ENCODE results near the gene PAWR.
"Not testable (repeated sequence)": the region's sequence is repeated elsewhere in the genome, so short reads cannot be mapped to it uniquely, and the experiment has no call there.

Gene PAWR

GRCh38 chr12:79648881-79649280 lies 41.9 kb downstream of the PAWR start:
- Histone ChIP-seq H3K36me3 (ENCODE audit: insufficient read depth, low read length) (peaks cover 10% of the 10 kb centered on the region), H3K4me3 (ENCODE audit: low read depth, low read length) (no peak overlapping the region), H3K27ac (ENCODE audit: low read depth, low read length) (no peak overlapping the region), H2AFZ (ENCODE audit: low read length, unreplicated experiment) (no peak overlapping the region), H3K4me1 (ENCODE audit: control insufficient read depth, insufficient read depth, low read length, unreplicated experiment) (peaks cover 4% of the 10 kb centered on the region), H3K79me2 (ENCODE audit: control insufficient read depth, insufficient read depth, low read length, unreplicated experiment) (peaks cover 36% of the 10 kb centered on the region), H3K27me3 (ENCODE audit: insufficient read depth, low read length) (no peaks in the 10 kb centered on the region)

DNA sequence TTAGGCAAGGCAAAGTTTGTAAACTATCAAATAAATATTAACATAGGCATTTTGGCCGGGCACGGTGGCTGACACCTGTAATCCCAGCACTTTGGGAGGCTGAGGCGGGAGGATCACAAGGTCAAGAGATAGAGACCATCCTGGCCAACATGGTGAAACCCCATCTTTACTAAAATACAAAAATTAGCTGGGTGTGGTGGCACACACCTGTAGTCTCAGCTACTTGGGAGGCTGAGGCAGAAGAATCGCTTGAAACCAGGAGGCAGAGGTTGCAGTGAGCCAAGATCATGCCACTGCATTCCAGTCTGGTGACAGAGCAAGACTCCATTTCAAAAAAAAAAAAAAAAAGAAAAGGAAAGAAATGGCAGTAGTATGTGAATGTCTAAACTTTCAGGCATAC lies 43.9 kb downstream of the PAWR start:
- not testable (repeated sequence) for H3K4me3 ChIP-seq (ENCODE audit: low read depth, low read length); H3K4me1 ChIP-seq (ENCODE audit: control insufficient read depth, insufficient read depth, low read length, unreplicated experiment); H3K27me3 ChIP-seq (ENCODE audit: insufficient read depth, low read length); H2AFZ ChIP-seq (ENCODE audit: low read length, unreplicated experiment); H3K27ac ChIP-seq (ENCODE audit: low read depth, low read length)
- Histone ChIP-seq H3K36me3 (ENCODE audit: insufficient read depth, low read length) (peaks cover 10% of the 10 kb centered on the region), H3K79me2 (ENCODE audit: control insufficient read depth, insufficient read depth, low read length, unreplicated experiment) (peaks cover 34% of the 10 kb centered on the region)

DNA sequence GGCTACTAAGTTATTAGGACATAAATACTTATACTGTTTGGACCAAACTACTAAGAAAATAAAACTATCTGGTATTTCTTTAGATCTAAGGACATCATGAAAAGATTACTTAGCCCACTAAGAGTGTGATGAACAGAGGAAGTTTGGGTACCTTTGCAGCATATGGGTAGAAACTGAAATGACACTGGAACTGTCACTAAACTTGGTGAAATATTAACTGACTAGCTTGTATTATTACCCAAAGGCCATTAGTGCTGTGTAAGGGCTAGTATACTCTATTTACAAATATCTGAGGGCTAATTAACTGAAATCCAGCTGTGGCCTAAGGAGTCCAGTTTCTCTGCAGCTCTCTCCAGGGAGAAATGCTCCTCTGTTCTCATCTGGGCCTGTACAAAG lies 45.5 kb downstream of the PAWR start:
- peaks cover 23% of the 10 kb centered on the region for H3K79me2 ChIP-seq (ENCODE audit: control insufficient read depth, insufficient read depth, low read length, unreplicated experiment)
- H3K4me3 ChIP-seq (ENCODE audit: low read depth, low read length): no peak overlapping the region
- no peak overlapping the region for H3K27ac ChIP-seq (ENCODE audit: low read depth, low read length)
- H2AFZ ChIP-seq (ENCODE audit: low read length, unreplicated experiment): no peak overlapping the region
- peaks cover 8% of the 10 kb centered on the region for H3K36me3 ChIP-seq (ENCODE audit: insufficient read depth, low read length)
- H3K27me3 ChIP-seq (ENCODE audit: insufficient read depth, low read length): no peaks in the 10 kb centered on the region
- H3K4me1 ChIP-seq (ENCODE audit: control insufficient read depth, insufficient read depth, low read length, unreplicated experiment): peaks cover 4% of the 10 kb centered on the region

DNA sequence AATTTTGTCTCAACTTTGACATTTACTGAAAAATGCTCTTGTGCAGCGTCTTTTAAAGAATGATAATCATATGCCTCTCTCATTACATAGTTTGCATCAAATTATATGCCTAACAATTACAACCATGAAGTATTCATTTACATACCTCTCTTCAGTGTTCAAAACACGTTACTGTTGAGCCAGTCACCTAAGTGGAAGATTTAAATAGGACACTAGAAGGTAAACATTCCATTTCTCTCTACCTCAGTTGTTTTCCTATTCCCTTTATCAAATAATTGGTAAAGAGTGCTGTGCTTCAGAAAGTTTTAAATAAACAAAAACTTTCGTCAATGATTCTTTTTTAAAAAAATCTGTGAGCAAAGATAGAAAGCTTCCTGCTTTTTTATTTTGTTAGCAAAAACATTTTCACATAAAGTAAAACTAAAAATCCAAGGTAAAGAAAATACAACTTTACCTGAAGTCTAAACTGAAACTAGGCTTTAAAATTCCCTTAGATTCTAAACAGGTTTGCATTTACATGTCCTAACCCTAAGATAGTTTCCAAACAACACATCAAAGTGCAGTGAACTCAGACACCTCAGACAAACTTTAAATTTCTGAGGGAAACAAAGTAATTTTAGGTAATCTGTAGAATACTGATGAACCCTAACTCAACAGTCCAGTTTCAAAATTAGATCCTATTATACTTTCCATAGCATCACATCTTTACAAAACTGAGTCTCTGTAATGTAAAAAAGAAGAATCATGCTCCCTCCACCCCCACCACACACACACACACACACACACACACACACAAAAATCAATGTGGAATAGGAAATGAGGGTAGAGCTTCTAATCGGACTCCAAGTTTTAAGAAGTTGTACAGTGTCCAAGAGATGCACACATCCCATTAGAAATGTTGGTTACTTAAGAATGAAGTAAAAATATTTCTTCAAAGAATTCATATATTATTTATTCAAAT lies 46.2 kb downstream of the PAWR start:
- Histone ChIP-seq H2AFZ (ENCODE audit: low read length, unreplicated experiment) (no peak overlapping the region), H3K4me3 (ENCODE audit: low read depth, low read length) (no peak overlapping the region), H3K4me1 (ENCODE audit: control insufficient read depth, insufficient read depth, low read length, unreplicated experiment) (peaks cover 4% of the 10 kb centered on the region), H3K27ac (ENCODE audit: low read depth, low read length) (no peak overlapping the region), H3K27me3 (ENCODE audit: insufficient read depth, low read length) (no peaks in the 10 kb centered on the region), H3K79me2 (ENCODE audit: control insufficient read depth, insufficient read depth, low read length, unreplicated experiment) (peaks cover 17% of the 10 kb centered on the region), H3K36me3 (ENCODE audit: insufficient read depth, low read length) (peaks cover 5% of the 10 kb centered on the region)

- H3K4me1 ChIP-seq (ENCODE audit: control insufficient read depth, insufficient read depth, low read length, unreplicated experiment): peaks cover 3% of the 10 kb centered on the region
- no peaks in the 10 kb centered on the region for H3K27me3 ChIP-seq (ENCODE audit: insufficient read depth, low read length)
- H3K79me2 ChIP-seq (ENCODE audit: control insufficient read depth, insufficient read depth, low read length, unreplicated experiment): peaks cover 17% of the 10 kb centered on the region
- H3K4me3 ChIP-seq (ENCODE audit: low read depth, low read length): no peak overlapping the region
- H3K27ac ChIP-seq (ENCODE audit: low read depth, low read length): no peak overlapping the region
- H3K36me3 ChIP-seq (ENCODE audit: insufficient read depth, low read length): peaks cover 5% of the 10 kb centered on the region
- H2AFZ ChIP-seq (ENCODE audit: low read length, unreplicated experiment): no peak overlapping the region
Measured at GRCh38 chr12:79643821-79644220, 46.9 kb downstream of the PAWR start.

- no peak overlapping the region for H2AFZ ChIP-seq (ENCODE audit: low read length, unreplicated experiment)
Measured at GRCh38 chr12:79638490-79638889, 52.3 kb downstream of the PAWR start.

DNA sequence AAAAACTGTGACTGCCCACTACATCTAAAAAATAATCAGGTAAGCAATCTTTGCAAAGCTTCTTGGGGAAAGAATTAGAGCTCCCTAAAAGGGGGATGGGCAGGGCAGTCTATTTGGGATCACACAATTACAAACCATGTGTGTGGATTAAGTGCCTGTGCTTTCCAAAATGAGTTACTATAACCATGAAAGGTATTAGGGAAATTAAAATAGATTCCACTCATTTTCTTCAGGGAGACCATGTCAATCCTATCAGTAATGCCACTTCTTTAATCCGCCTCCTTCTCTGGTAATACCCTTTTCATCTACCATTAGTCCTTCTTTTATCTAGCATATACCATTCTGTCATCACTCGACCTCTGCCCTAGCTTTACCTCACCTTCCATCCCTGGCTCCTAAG lies 53.7 kb downstream of the PAWR start:
- Histone ChIP-seq H3K27ac (ENCODE audit: low read depth, low read length) (no peak overlapping the region), H3K79me2 (ENCODE audit: control insufficient read depth, insufficient read depth, low read length, unreplicated experiment) (peaks cover 16% of the 10 kb centered on the region)

More at GRCh38 chr12:79638490-79638889, 52.3 kb downstream of the PAWR start:
- Histone ChIP-seq H3K36me3 (ENCODE audit: insufficient read depth, low read length) (no peaks in the 10 kb centered on the region), H3K4me1 (ENCODE audit: control insufficient read depth, insufficient read depth, low read length, unreplicated experiment) (peaks cover 5% of the 10 kb centered on the region), H3K27ac (ENCODE audit: low read depth, low read length) (no peak overlapping the region), H3K4me3 (ENCODE audit: low read depth, low read length) (no peak overlapping the region), H3K27me3 (ENCODE audit: insufficient read depth, low read length) (no peaks in the 10 kb centered on the region), H3K79me2 (ENCODE audit: control insufficient read depth, insufficient read depth, low read length, unreplicated experiment) (peaks cover 16% of the 10 kb centered on the region)

GRCh38 chr12:79635676-79636075 lies 55.1 kb downstream of the PAWR start:
- Histone ChIP-seq H3K79me2 (ENCODE audit: control insufficient read depth, insufficient read depth, low read length, unreplicated experiment) (peaks cover 20% of the 10 kb centered on the region), H2AFZ (ENCODE audit: low read length, unreplicated experiment) (no peak overlapping the region), H3K27me3 (ENCODE audit: insufficient read depth, low read length) (no peaks in the 10 kb centered on the region), H3K36me3 (ENCODE audit: insufficient read depth, low read length) (no peaks in the 10 kb centered on the region), H3K4me3 (ENCODE audit: low read depth, low read length) (no peak overlapping the region), H3K4me1 (ENCODE audit: control insufficient read depth, insufficient read depth, low read length, unreplicated experiment) (peaks cover 5% of the 10 kb centered on the region), H3K27ac (ENCODE audit: low read depth, low read length) (no peak overlapping the region)

More for the DNA sequence above, 53.7 kb downstream of the PAWR start:
- Histone ChIP-seq H3K27me3 (ENCODE audit: insufficient read depth, low read length) (no peaks in the 10 kb centered on the region), H3K4me3 (ENCODE audit: low read depth, low read length) (no peak overlapping the region), H3K36me3 (ENCODE audit: insufficient read depth, low read length) (no peaks in the 10 kb centered on the region), H2AFZ (ENCODE audit: low read length, unreplicated experiment) (no peak overlapping the region), H3K4me1 (ENCODE audit: control insufficient read depth, insufficient read depth, low read length, unreplicated experiment) (peaks cover 5% of the 10 kb centered on the region)

DNA sequence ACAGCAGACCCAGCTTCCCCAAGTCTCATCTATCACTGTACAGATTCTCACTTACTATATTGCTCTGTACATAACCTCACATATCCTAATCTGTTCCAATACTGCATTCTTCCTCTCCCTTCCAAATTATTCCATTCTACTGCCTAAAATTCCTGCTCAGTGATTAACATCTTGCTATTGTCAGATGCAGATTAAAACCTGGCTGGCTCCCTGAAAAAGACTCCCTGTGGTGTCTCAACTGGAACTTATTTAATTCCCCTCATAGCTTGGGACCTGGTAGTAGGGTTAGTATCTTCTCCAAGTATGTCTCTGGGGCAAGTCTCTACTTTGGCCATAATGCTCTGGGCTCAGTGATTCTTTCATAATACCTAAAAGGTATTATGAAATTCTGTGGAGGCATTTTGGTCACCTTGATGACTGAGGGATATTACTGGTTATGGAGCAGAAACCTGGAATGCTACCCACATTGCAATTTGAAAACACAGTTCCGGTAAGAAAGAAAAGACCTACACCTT lies 55.8 kb downstream of the PAWR start:
- H3K36me3 ChIP-seq (ENCODE audit: insufficient read depth, low read length): no peaks in the 10 kb centered on the region
- no peak overlapping the region for H3K27ac ChIP-seq (ENCODE audit: low read depth, low read length)
- no peaks in the 10 kb centered on the region for H3K27me3 ChIP-seq (ENCODE audit: insufficient read depth, low read length)
- H3K4me3 ChIP-seq (ENCODE audit: low read depth, low read length): no peak overlapping the region
- peaks cover 5% of the 10 kb centered on the region for H3K4me1 ChIP-seq (ENCODE audit: control insufficient read depth, insufficient read depth, low read length, unreplicated experiment)
- H3K79me2 ChIP-seq (ENCODE audit: control insufficient read depth, insufficient read depth, low read length, unreplicated experiment): peaks cover 24% of the 10 kb centered on the region
- H2AFZ ChIP-seq (ENCODE audit: low read length, unreplicated experiment): no peak overlapping the region

- Histone ChIP-seq H3K27ac (ENCODE audit: low read depth, low read length) (no peak overlapping the region), H3K36me3 (ENCODE audit: insufficient read depth, low read length) (no peaks in the 10 kb centered on the region), H3K79me2 (ENCODE audit: control insufficient read depth, insufficient read depth, low read length, unreplicated experiment) (peaks cover 24% of the 10 kb centered on the region), H3K4me1 (ENCODE audit: control insufficient read depth, insufficient read depth, low read length, unreplicated experiment) (peaks cover 4% of the 10 kb centered on the region), H2AFZ (ENCODE audit: low read length, unreplicated experiment) (no peak overlapping the region), H3K27me3 (ENCODE audit: insufficient read depth, low read length) (no peaks in the 10 kb centered on the region), H3K4me3 (ENCODE audit: low read depth, low read length) (no peak overlapping the region)
Measured at GRCh38 chr12:79629561-79629960, 61.2 kb downstream of the PAWR start.

GRCh38 chr12:79626735-79627134 lies 64.0 kb downstream of the PAWR start:
- H3K4me3 ChIP-seq (ENCODE audit: low read depth, low read length); H3K36me3 ChIP-seq (ENCODE audit: insufficient read depth, low read length); H2AFZ ChIP-seq (ENCODE audit: low read length, unreplicated experiment); H3K27ac ChIP-seq (ENCODE audit: low read depth, low read length); H3K27me3 ChIP-seq (ENCODE audit: insufficient read depth, low read length); H3K4me1 ChIP-seq (ENCODE audit: control insufficient read depth, insufficient read depth, low read length, unreplicated experiment): not testable (repeated sequence)
- peaks cover 30% of the 10 kb centered on the region for H3K79me2 ChIP-seq (ENCODE audit: control insufficient read depth, insufficient read depth, low read length, unreplicated experiment)
